Heart left ventricle (tissue), 16 donors: Measurements from ENCODE around the gene CACNA2D3. TPM values are rescaled to one million over a fixed set of nuclear protein-coding genes. Genes with fewer than 3 reads are reported as not detected.

ENCODE experiments used
- ATAC-seq, 4 donors: fragments of 200-7000 bp; cut with Tn5 transposase; one replicate each; pipeline ENCODE4 v1.9.1; 2020 to 2022; ENCODE audit warnings: moderate library complexity in 4 of 4, mild to moderate bottlenecking in 3 of 4, moderate number of reproducible peaks in 1 of 4
- DNase-seq, 5 donors: peaks; one replicate each; pipeline ENCODE4 v3.0.0-alpha.2; 2020
- H3K27ac ChIP-seq, 12 donors: fragments of 200-600 bp; sonication (generic) in 4 of 12; one replicate each; pipeline versions ENCODE4 v1.5.0 to v1.8.0; 2016 to 2022; ENCODE audit warnings: mild to moderate bottlenecking in 2 of 12
- H3K27me3 ChIP-seq, 9 donors: fragments of 200-600 bp; sonication (generic) in 2 of 9; one replicate each; pipeline versions ENCODE4 v1.5.1 to v1.8.0; 2016 to 2022; ENCODE audit warnings: mild to moderate bottlenecking in 3 of 9
- H3K36me3 ChIP-seq, 9 donors: fragments of 200-600 bp; sonication (generic) in 2 of 9; one replicate each; pipeline versions ENCODE4 v1.5.0 to v1.8.0; 2018 to 2022; ENCODE audit warnings: mild to moderate bottlenecking in 2 of 9
- H3K4me1 ChIP-seq, 12 donors: fragments of 200-600 bp; sonication (generic) in 4 of 12; one replicate each; pipeline versions ENCODE4 v1.5.0 to v1.8.0; 2016 to 2022; ENCODE audit warnings: mild to moderate bottlenecking in 3 of 12
- H3K4me3 ChIP-seq, 12 donors: fragments of 200-600 bp; sonication (generic) in 4 of 12; one replicate each; pipeline versions ENCODE4 v1.5.0 to v1.8.0; 2017 to 2022; ENCODE audit warnings: mild to moderate bottlenecking in 9 of 12, moderate library complexity in 4 of 12
- H3K9me3 ChIP-seq, 12 donors: fragments of 200-600 bp; sonication (generic) in 4 of 12; one replicate each; pipeline versions ENCODE4 v1.5.0 to v1.8.0; 2016 to 2022; ENCODE audit warnings: mild to moderate bottlenecking in 1 of 12
- CTCF ChIP-seq, 12 donors: fragments of 200-600 bp; sonication (generic) in 4 of 12; IDR thresholded peaks; one replicate each; pipeline versions ENCODE4 v1.5.0 to v1.8.0; 2018 to 2022; ENCODE audit warnings: antibody characterized with exemption in 12 of 12, mild to moderate bottlenecking in 5 of 12
- POLR2A ChIP-seq, 2 donors: fragments of 450-650 bp; IDR thresholded peaks; one replicate each; pipeline ENCODE4 v1.6.1; 2017; ENCODE audit warnings: antibody characterized with exemption in 2 of 2, mild to moderate bottlenecking in 2 of 2, moderate library complexity in 2 of 2
- WGBS, 4 donors: extraction: QIAGEN DNeasy Blood & Tissue Kit in 2 of 4; methylation state at CpG; one replicate each; pipeline versions ENCODE4 v1.1.5 to v1.1.7; 2013 to 2018; 5-methylcytosine and 5-hydroxymethylcytosine counted together
- intact Hi-C, 10 donors: fragments of 100-400 bp; cut with DNase I; formaldehyde crosslinking; loops; one replicate each; pipeline versions ENCODE4 v1.11.1 to v1.14.2; 2022
- polyA plus RNA-seq, 2 donors: library from polyadenylated mRNA; stranded (reverse); fragments of 200-250 nt; gene quantifications; one replicate each; pipeline ENCODE4 v1.2.3, GENCODE V29; 2013
- total RNA-seq, 9 donors: library from RNA; depleted of rRNA in 2 of 9; stranded (reverse); fragments of >200 nt in 2 of 9; fragmentation: NEBNext Ultra II Directional in 3 of 9; extraction: Animal tissue kit (Norgen Biotek cat#: 25700) in 3 of 9; gene quantifications; one replicate each; pipeline versions ENCODE4 v1.1.0 to v1.2.4, GENCODE V29; 2016 to 2023
- donor health status: ischemic (EF 13 %, LVEDD 7.1; RV severe dilation, severe dysfunction).
- donor health status: healthy with polysubstance abuse.
- donor health status: DM: no; HTN: yes; CAD: no.
- donor health status: DM: no; HTN: no; CAD: no.
- donor health status: ischemic (EF 25% LVEDD 6.9; RV normal size, moderate dysfunction).
- donor health status: ischemic (EF 25% LVEDD 5.7; RV mildly dilated, moderate dysfunction).
- donor health status: healthy.
- donor health status: DM: yes; HTN: yes; CAD: no.
- donor health status: ischemic (EF 35%, LVEDD 5.7; RV mildly dilated, moderate dysfunction).
- donor health status: nonischemic (EF 11% LVEDD 7.7; RV severe dilation, severe dysfunction).
- donor health status: DM: yes; HTN: yes; CAD: no.
- donor health status: PGD.
- donor health status: ischemic (EF 29% LVEDD 5.4; RV normal size, mild dysfunction).
- donor health status: nonischemic (EF 23%, LVEDD 6.1; RV moderate dilation, normal function).

The CACNA2D3 gene
- total and polyA plus RNA-seq, 11 donors = 0.17 to 25.1 (median 12.8) TPM

- intact Hi-C loops = no loop called here
- TF ChIP-seq CTCF (IDR thresholded peaks at IDR 0.05) (no peak), POLR2A (IDR thresholded peaks at IDR 0.05) (no peak)
- no peak overlapping the region for H3K27ac ChIP-seq
- no peak for DNase-seq
- ATAC-seq = no peak
- no peaks in the 10 kb centered on the region for H3K4me1 ChIP-seq
- H3K4me3 ChIP-seq = no peak overlapping the region
- no peaks in the 10 kb centered on the region for H3K36me3 ChIP-seq
- no peaks in the 10 kb centered on the region for H3K9me3 ChIP-seq
- 72 to 84% (median 77%) methylated on average over 4 of the region's 4 CpGs for WGBS, 4 donors
- peaks cover 0 to 4% (median 0%) of the 10 kb centered on the region in 9 donors for H3K27me3 ChIP-seq
Measured at GRCh38 chr3:55014081-55014480, 891.7 kb downstream of the CACNA2D3 start.

- DNase-seq = no peak
- peaks cover 0 to 4% (median 0%) of the 10 kb centered on the region in 9 donors for H3K27me3 ChIP-seq
- H3K27ac ChIP-seq = no peak overlapping the region
- no peak for ATAC-seq
- H3K4me3 ChIP-seq = no peak overlapping the region
- 66 to 75% (median 67%) methylated on average over 5 of the region's 5 CpGs for WGBS, 4 donors
- H3K9me3 ChIP-seq = no peaks in the 10 kb centered on the region
- TF ChIP-seq POLR2A (IDR thresholded peaks at IDR 0.05) (no peak), CTCF (IDR thresholded peaks at IDR 0.05) (no peak)
- intact Hi-C loops = no loop called here
- H3K36me3 ChIP-seq = no peaks in the 10 kb centered on the region
- H3K4me1 ChIP-seq = no peaks in the 10 kb centered on the region
Measured at GRCh38 chr3:55014906-55015305, 892.6 kb downstream of the CACNA2D3 start.

GRCh38 chr3:55017876-55018275, 895.5 kb downstream of the CACNA2D3 start:
- Histone ChIP-seq H3K27ac (no peak overlapping the region), H3K4me1 (no peaks in the 10 kb centered on the region), H3K9me3 (no peaks in the 10 kb centered on the region), H3K27me3 (no peaks in the 10 kb centered on the region), H3K4me3 (no peak overlapping the region), H3K36me3 (no peaks in the 10 kb centered on the region)
- ATAC-seq (no peak), DNase-seq (no peak)
- 90 to 100% (median 95%) methylated on average over 3 of the region's 3 CpGs for WGBS, 4 donors
- intact Hi-C loops = no loop called here
- TF ChIP-seq CTCF (IDR thresholded peaks at IDR 0.05) = no peak
- TF ChIP-seq POLR2A (IDR thresholded peaks at IDR 0.05) = no peak

GRCh38 chr3:55030938-55031337, 908.6 kb downstream of the CACNA2D3 start:
- WGBS, 4 donors = 40 to 65% (median 50%) methylated on average over 4 of the region's 4 CpGs
- Histone ChIP-seq H3K4me3 (no peak overlapping the region), H3K9me3 (no peaks in the 10 kb centered on the region), H3K27ac (no peak overlapping the region), H3K27me3 (no peaks in the 10 kb centered on the region), H3K4me1 (no peaks in the 10 kb centered on the region), H3K36me3 (no peaks in the 10 kb centered on the region)
- TF ChIP-seq CTCF (IDR thresholded peaks at IDR 0.05) (no peak), POLR2A (IDR thresholded peaks at IDR 0.05) (no peak)
- ATAC-seq (no peak), DNase-seq (no peak)
- intact Hi-C loops = no loop called here
